ENCODE measurements around the gene SLC25A3. TPM values are rescaled to one million over a fixed set of nuclear protein-coding genes. Genes with fewer than 3 reads are reported as not detected.

Gene SLC25A3
- total and polyA plus RNA-seq, 2 of the 13 experiments (the other 11 are each of a cell fraction or from before 2014, with no cell fraction given): 292 to 829 TPM

- TF ChIP-seq TAF1 (CRISPR knock-in tag; IDR thresholded peaks at IDR 0.05): no peak
- TF ChIP-seq RBM39 (IDR thresholded peaks at IDR 0.05; ENCODE audit: low read depth, low read length, poor library complexity, severe bottlenecking): no peak
- no peak for TF ChIP-seq MIER2 (CRISPR knock-in tag; IDR thresholded peaks at IDR 0.05)
- TF ChIP-seq ATF7-NPFF (CRISPR knock-in tag; IDR thresholded peaks at IDR 0.05; ENCODE audit: low read depth): no peak
- no peak for TF ChIP-seq PAWR (CRISPR knock-in tag; IDR thresholded peaks at IDR 0.05; ENCODE audit: borderline replicate concordance)
- no peak for TF ChIP-seq ZNF124 (CRISPR knock-in tag; IDR thresholded peaks at IDR 0.05)
- TF ChIP-seq ZXDC (CRISPR knock-in tag; IDR thresholded peaks at IDR 0.05): no peak
- TF ChIP-seq ZNF431 (CRISPR knock-in tag; IDR thresholded peaks at IDR 0.05; ENCODE audit: borderline replicate concordance, low read depth): no peak
These were observed 44.5 kb downstream of the SLC25A3 start (continued) for GRCh38 chr12:98638009-98638408.

GRCh38 chr12:98639491-98639890 is 46.0 kb downstream of the SLC25A3 start:
- TF ChIP-seq REPIN1 (CRISPR knock-in tag; IDR thresholded peaks at IDR 0.05; ENCODE audit: borderline replicate concordance, low read depth) (no peak), DMTF1 (CRISPR knock-in tag; IDR thresholded peaks at IDR 0.05) (no peak), ZHX1 (CRISPR knock-in tag; IDR thresholded peaks at IDR 0.05; ENCODE audit: low read depth) (no peak), KDM3A (CRISPR knock-in tag; IDR thresholded peaks at IDR 0.05; ENCODE audit: low read depth) (no peak), ZBTB26 (CRISPR knock-in tag; IDR thresholded peaks at IDR 0.05; ENCODE audit: borderline replicate concordance) (no peak)
- H3K4me3 ChIP-seq (replicated peaks in 1 of 3; ENCODE audit: insufficient read depth in 1 of 3, low read depth in 2 of 3, low read length in 3 of 3): no peak overlapping the region
- no peaks in the 10 kb centered on the region; the same call in 1 of the 2 replicates for H4K20me1 ChIP-seq (ENCODE audit: insufficient read depth, low read length)
- H3K79me2 ChIP-seq (ENCODE audit: insufficient read depth, low read length): peaks cover 73% of the 10 kb centered on the region
- DNase-seq (ENCODE audit: low spot score): no peak
- H3K4me2 ChIP-seq (ENCODE audit: low read depth, low read length): no peak overlapping the region
- in situ Hi-C loops (cut with HindIII; ENCODE audit: extremely low pct_ligation_motif_present, low pct_unique_long_range_greater_than_20kb) (no loop called here), intact Hi-C loops (cut with micrococcal nuclease; ENCODE audit: unreplicated experiment) (no loop called here)
- H3K27ac ChIP-seq (ENCODE audit: extremely low read length, insufficient read depth, low read length): no peak overlapping the region
- H2AFZ ChIP-seq (ENCODE audit: low read length): no peak overlapping the region
- peaks cover 1 to 5% of the 10 kb centered on the region in 2 experiments; a peak in 3 of 5 replicates for H3K36me3 ChIP-seq (replicated peaks in 1 of 2; ENCODE audit: control insufficient read depth in 1 of 2, insufficient read depth in 2 of 2, low read length in 2 of 2)
- no peaks in the 10 kb centered on the region for H3K9me3 ChIP-seq (ENCODE audit: low read length)
- no peak for FAIRE-seq
- H3K9ac ChIP-seq (ENCODE audit: insufficient read depth, low read depth, low read length): no peak overlapping the region
- no peaks in the 10 kb centered on the region; a peak in 1 of 5 replicates for H3K27me3 ChIP-seq (ENCODE audit: control insufficient read depth in 1 of 2, insufficient read depth in 2 of 2, low read length in 2 of 2)
- no peak for ATAC-seq
- ChIA-PET CTCF (ENCODE audit: low intra/inter-chr PET ratio, low total read pairs) (no interaction called here), POLR2A (no interaction called here)
- no TSS peak for BruUV-seq (replicated peaks)
- WGBS (ENCODE audit: low lambda C conversion rate): 97% methylated on average over 3 of the region's 3 CpGs
- H3K4me1 ChIP-seq (ENCODE audit: insufficient read depth, low read length): peaks cover 53% of the 10 kb centered on the region

Data from HepG2 (cell line).